GM18867 (cell line): ENCODE data around the gene ETS1.

Experiments used
- ATAC-seq: cut with Tn5 transposase; IDR thresholded peaks from one replicate; pipeline ENCODE4 v1.9.1; 2021; ENCODE audit warnings: mild to moderate bottlenecking, moderate library complexity; ENCODE audit not compliant: unreplicated experiment

Gene ETS1

GRCh38 chr11:128548649-128549255 lies 38.6 kb downstream of the ETS1 start:
- no peak for ATAC-seq

GRCh38 chr11:128547946-128548648 lies 39.3 kb downstream of the ETS1 start:
- ATAC-seq: no peak

- no peak for ATAC-seq
Measured at GRCh38 chr11:128546916-128547315, 40.4 kb downstream of the ETS1 start.

GRCh38 chr11:128544471-128545051 lies 42.8 kb downstream of the ETS1 start:
- no peak for ATAC-seq

GRCh38 chr11:128540469-128540868 lies 46.9 kb downstream of the ETS1 start:
- no peak for ATAC-seq

GRCh38 chr11:128536506-128536905 lies 50.9 kb downstream of the ETS1 start:
- ATAC-seq: no peak

GRCh38 chr11:128535468-128536457 lies 51.6 kb downstream of the ETS1 start:
- no peak for ATAC-seq

GRCh38 chr11:128533472-128533871 lies 53.9 kb downstream of the ETS1 start:
- ATAC-seq: no peak

- no peak for ATAC-seq
Measured at GRCh38 chr11:128532572-128533091, 54.7 kb downstream of the ETS1 start.

GRCh38 chr11:128532016-128532571 lies 55.3 kb downstream of the ETS1 start:
- ATAC-seq: no peak

GRCh38 chr11:128531588-128531987 lies 55.8 kb downstream of the ETS1 start:
- ATAC-seq: no peak

- no peak for ATAC-seq
Measured at GRCh38 chr11:128530118-128531074, 57.0 kb downstream of the ETS1 start.

GRCh38 chr11:128528294-128528693 lies 59.1 kb downstream of the ETS1 start:
- ATAC-seq: no peak

GRCh38 chr11:128527046-128527445 lies 60.3 kb downstream of the ETS1 start:
- no peak for ATAC-seq

GRCh38 chr11:128525411-128526243 lies 61.7 kb downstream of the ETS1 start:
- ATAC-seq: no peak

- no peak for ATAC-seq
Measured at GRCh38 chr11:128524172-128524571, 63.2 kb downstream of the ETS1 start.

- no peak for ATAC-seq
Measured at GRCh38 chr11:128523641-128524040, 63.7 kb downstream of the ETS1 start.

GRCh38 chr11:128522943-128523518 lies 64.3 kb downstream of the ETS1 start:
- ATAC-seq: no peak
